Skeletal muscle tissue (tissue), 4 donors: Measurements from ENCODE around the gene ADGRL2. TPM values are rescaled to one million over a fixed set of nuclear protein-coding genes. Genes with fewer than 3 reads are reported as not detected.

Source experiments
- H3K27ac ChIP-seq: one replicate; pipeline ENCODE4 v1.7.0; 2013; ENCODE audit warnings: mild to moderate bottlenecking, low read depth, low read length, inconsistent platforms
- H3K27me3 ChIP-seq, 3 donors: one replicate each; pipeline ENCODE4 v1.7.0; 2013; ENCODE audit warnings: low read length in 3 of 3; ENCODE audit not compliant: control insufficient read depth in 3 of 3, insufficient read depth in 3 of 3
- H3K36me3 ChIP-seq, 3 donors: one replicate each; pipeline ENCODE4 v1.7.0; 2013; ENCODE audit warnings: low read length in 3 of 3; ENCODE audit not compliant: control insufficient read depth in 3 of 3, insufficient read depth in 3 of 3
- H3K4me1 ChIP-seq, 3 donors: one replicate each; pipeline ENCODE4 v1.7.0; 2013; ENCODE audit warnings: low read length in 3 of 3, mild to moderate bottlenecking in 3 of 3; ENCODE audit not compliant: control insufficient read depth in 3 of 3, insufficient read depth in 3 of 3
- H3K4me3 ChIP-seq, 3 donors: one replicate each; pipeline ENCODE4 v1.7.0; 2013; ENCODE audit warnings: low read length in 3 of 3
- H3K9ac ChIP-seq, 3 donors: one replicate each; pipeline ENCODE4 v1.7.0; 2013; ENCODE audit warnings: low read length in 3 of 3, mild to moderate bottlenecking in 3 of 3, moderate library complexity in 2 of 3, low read depth in 1 of 3
- H3K9me3 ChIP-seq, 3 donors: one replicate each; pipeline ENCODE4 v1.7.0; 2013; ENCODE audit warnings: low read length in 3 of 3; ENCODE audit not compliant: control insufficient read depth in 3 of 3
- total RNA-seq: library from RNA; depleted of rRNA; stranded (reverse); fragments of >200 nt; gene quantifications from one replicate; pipeline ENCODE4 v1.2.3, GENCODE V29; 2014
- donor health status: Osteomylitis.

The ADGRL2 gene
- total RNA-seq, 1 donor from 2014 or later = 93.4 TPM

DNA sequence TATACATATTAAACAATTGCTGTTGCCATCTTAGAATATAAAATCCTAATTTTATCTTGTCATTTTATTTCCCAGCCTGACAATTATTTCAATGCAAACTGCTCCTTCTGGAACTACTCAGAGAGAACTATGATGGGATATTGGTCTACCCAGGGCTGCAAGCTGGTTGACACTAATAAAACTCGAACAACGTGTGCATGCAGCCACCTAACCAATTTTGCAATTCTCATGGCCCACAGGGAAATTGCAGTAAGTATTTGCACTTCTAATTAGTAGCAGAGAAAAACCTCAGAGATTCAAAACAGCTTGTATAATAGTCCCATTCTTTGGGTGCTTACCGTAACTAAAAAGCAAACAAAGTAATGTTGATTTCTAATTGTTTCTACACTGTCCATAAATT lies 167.2 kb downstream of the ADGRL2 start:
- no peaks in the 10 kb centered on the region for H3K9me3 ChIP-seq
- no peaks in the 10 kb centered on the region for H3K36me3 ChIP-seq
- H3K4me1 ChIP-seq = no peaks in the 10 kb centered on the region
- no peak overlapping the region for H3K27ac ChIP-seq
- no peak overlapping the region for H3K9ac ChIP-seq
- H3K4me3 ChIP-seq = no peak overlapping the region
- no peaks in the 10 kb centered on the region for H3K27me3 ChIP-seq

GRCh38 chr1:81970416-81970815 lies 169.7 kb downstream of the ADGRL2 start:
- H3K36me3 ChIP-seq = no peaks in the 10 kb centered on the region

GRCh38 chr1:81974222-81974841 lies 173.6 kb downstream of the ADGRL2 start:
- Histone ChIP-seq H3K9me3 (no peaks in the 10 kb centered on the region), H3K4me1 (no peaks in the 10 kb centered on the region), H3K9ac (no peak overlapping the region), H3K4me3 (no peak overlapping the region), H3K36me3 (no peaks in the 10 kb centered on the region), H3K27ac (no peak overlapping the region), H3K27me3 (no peaks in the 10 kb centered on the region)

More at GRCh38 chr1:81970416-81970815, 169.7 kb downstream of the ADGRL2 start:
- no peak overlapping the region for H3K9ac ChIP-seq
- no peak overlapping the region for H3K4me3 ChIP-seq
- no peaks in the 10 kb centered on the region for H3K27me3 ChIP-seq
- no peak overlapping the region for H3K27ac ChIP-seq
- H3K9me3 ChIP-seq = no peaks in the 10 kb centered on the region
- H3K4me1 ChIP-seq = no peaks in the 10 kb centered on the region

GRCh38 chr1:81974883-81975555 lies 174.3 kb downstream of the ADGRL2 start:
- H3K4me1 ChIP-seq = no peaks in the 10 kb centered on the region
- H3K27ac ChIP-seq = no peak overlapping the region
- H3K9ac ChIP-seq = no peak overlapping the region
- no peak overlapping the region for H3K4me3 ChIP-seq
- H3K36me3 ChIP-seq = no peaks in the 10 kb centered on the region
- H3K27me3 ChIP-seq = no peaks in the 10 kb centered on the region
- H3K9me3 ChIP-seq = no peaks in the 10 kb centered on the region

DNA sequence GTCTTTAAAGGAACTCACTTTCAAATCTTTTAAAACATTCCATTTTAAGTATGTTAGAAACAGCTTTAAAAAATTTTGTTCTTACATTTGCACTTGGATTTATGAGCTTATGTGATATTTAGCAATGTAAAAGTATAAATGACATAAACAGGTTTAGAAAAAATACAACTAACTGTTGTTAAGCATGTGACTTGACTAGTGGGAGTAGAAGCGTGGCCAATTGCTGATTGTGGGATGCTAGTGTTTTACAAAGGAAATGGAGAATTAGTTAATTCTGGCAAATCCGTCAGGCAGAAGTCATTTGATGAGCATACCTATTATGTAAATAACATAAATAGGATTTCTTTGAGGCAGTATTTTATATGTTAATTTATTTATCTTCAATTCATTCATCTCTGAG lies 175.8 kb downstream of the ADGRL2 start:
- no peaks in the 10 kb centered on the region for H3K4me1 ChIP-seq
- no peak overlapping the region for H3K27ac ChIP-seq
- H3K9me3 ChIP-seq = no peaks in the 10 kb centered on the region
- no peaks in the 10 kb centered on the region for H3K36me3 ChIP-seq
- no peak overlapping the region for H3K4me3 ChIP-seq
- no peaks in the 10 kb centered on the region for H3K27me3 ChIP-seq
- no peak overlapping the region for H3K9ac ChIP-seq

DNA sequence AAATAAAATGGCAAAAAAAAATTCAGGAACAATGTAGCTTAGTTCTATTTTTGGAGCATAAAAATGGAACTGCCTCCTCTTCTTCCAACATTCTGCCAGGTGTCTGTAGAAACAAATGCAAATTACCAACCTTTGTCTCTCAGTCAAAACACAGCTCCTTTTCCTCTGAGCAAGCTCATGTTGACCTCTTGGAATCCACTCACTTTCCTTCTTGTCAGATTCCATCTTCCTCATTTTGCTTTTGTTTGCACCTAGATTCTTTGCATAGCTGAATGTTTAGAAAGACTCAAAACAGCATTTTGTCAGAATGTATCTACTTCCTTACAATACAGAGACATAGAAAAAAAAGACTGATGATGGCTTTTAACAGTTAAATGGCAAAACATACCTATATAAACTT lies 178.2 kb downstream of the ADGRL2 start:
- Histone ChIP-seq H3K9me3 (no peaks in the 10 kb centered on the region), H3K4me3 (no peak overlapping the region), H3K9ac (no peak overlapping the region), H3K4me1 (no peaks in the 10 kb centered on the region), H3K27ac (no peak overlapping the region), H3K27me3 (no peaks in the 10 kb centered on the region), H3K36me3 (no peaks in the 10 kb centered on the region)

GRCh38 chr1:81982523-81982922 lies 181.8 kb downstream of the ADGRL2 start:
- Histone ChIP-seq H3K27me3 (no peaks in the 10 kb centered on the region), H3K36me3 (no peaks in the 10 kb centered on the region), H3K4me3 (no peak overlapping the region), H3K9ac (no peak overlapping the region), H3K4me1 (no peaks in the 10 kb centered on the region), H3K9me3 (no peaks in the 10 kb centered on the region), H3K27ac (no peak overlapping the region)

DNA sequence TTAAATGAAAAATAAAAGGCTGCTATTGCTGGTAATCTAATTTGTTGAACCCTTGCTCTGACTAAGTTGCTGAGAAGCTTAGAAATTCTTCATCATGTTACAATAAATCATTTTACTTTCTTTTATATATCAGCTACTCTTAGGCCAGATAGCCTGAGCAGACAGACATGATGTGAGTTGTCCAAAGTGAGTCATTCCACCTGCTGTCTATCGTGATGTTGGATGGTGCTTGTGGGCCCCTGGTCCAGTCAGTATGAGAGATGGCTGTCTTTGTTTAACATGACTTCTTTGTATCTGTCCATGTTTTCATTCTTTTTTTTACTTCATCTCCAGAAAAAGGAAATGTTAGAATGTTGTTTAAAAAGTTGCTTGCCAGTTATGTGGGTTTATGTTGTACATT lies 188.8 kb downstream of the ADGRL2 start:
- H3K36me3 ChIP-seq = peaks cover 0 to 7% (median 0%) of the 10 kb centered on the region in 3 donors
- no peaks in the 10 kb centered on the region for H3K4me1 ChIP-seq
- no peak overlapping the region for H3K27ac ChIP-seq
- no peak overlapping the region for H3K4me3 ChIP-seq
- no peaks in the 10 kb centered on the region for H3K9me3 ChIP-seq
- H3K9ac ChIP-seq = no peak overlapping the region
- H3K27me3 ChIP-seq = no peaks in the 10 kb centered on the region

- no peaks in the 10 kb centered on the region for H3K27me3 ChIP-seq
- H3K27ac ChIP-seq = no peak overlapping the region
- H3K36me3 ChIP-seq = peaks cover 0 to 7% (median 0%) of the 10 kb centered on the region in 3 donors
- no peaks in the 10 kb centered on the region for H3K9me3 ChIP-seq
- no peaks in the 10 kb centered on the region for H3K4me1 ChIP-seq
- no peak overlapping the region for H3K9ac ChIP-seq
- no peak overlapping the region for H3K4me3 ChIP-seq
Measured at GRCh38 chr1:81990241-81990640, 189.5 kb downstream of the ADGRL2 start.

DNA sequence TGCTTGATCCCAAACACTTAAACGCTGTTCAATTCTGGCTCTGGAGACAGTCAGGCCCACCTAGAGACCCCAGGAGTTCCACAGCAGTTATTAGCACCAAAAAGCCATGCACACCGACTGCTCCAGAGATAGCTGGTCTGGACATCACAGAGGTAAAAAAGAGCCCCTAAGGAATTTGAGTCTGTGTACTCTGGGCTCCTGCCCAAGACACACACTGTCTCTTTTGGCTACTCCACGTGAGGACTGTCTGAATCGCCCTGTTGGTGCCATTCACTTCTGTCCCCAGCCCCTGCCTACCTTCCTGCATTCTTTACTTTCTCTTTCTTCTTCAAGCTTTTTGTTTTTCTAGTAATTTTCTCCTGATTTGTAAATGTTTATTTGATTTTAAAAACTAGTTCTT lies 197.4 kb downstream of the ADGRL2 start:
- no peaks in the 10 kb centered on the region for H3K36me3 ChIP-seq
- no peak overlapping the region for H3K9ac ChIP-seq
- H3K9me3 ChIP-seq = no peaks in the 10 kb centered on the region
- H3K27me3 ChIP-seq = no peaks in the 10 kb centered on the region
- H3K27ac ChIP-seq = no peak overlapping the region
- no peaks in the 10 kb centered on the region for H3K4me1 ChIP-seq
- no peak overlapping the region for H3K4me3 ChIP-seq
